Large intestine (tissue), 3 donors: ENCODE results near the gene CR1. TPM values are rescaled to one million over a fixed set of nuclear protein-coding genes. Genes with fewer than 3 reads are reported as not detected.
"Not testable (repeated sequence)": the region's sequence is repeated elsewhere in the genome, so short reads cannot be mapped to it uniquely, and the experiment has no call there.

Experiments
- DNase-seq, 2 donors: peaks; one replicate each; pipeline versions ENCODE4 v3.0.0 to v3.0.0-alpha.2; 2013
- H3K27ac ChIP-seq: one replicate; pipeline ENCODE4 v1.5.1; 2013; ENCODE audit warnings: low read length
- H3K27me3 ChIP-seq: 2 replicates; pipeline ENCODE4 v1.6.1; 2013; ENCODE audit warnings: low read length; ENCODE audit not compliant: control insufficient read depth, insufficient read depth
- H3K36me3 ChIP-seq: 2 replicates; pipeline ENCODE4 v1.6.1; 2013; ENCODE audit warnings: low read length; ENCODE audit not compliant: control insufficient read depth, insufficient read depth
- H3K4me1 ChIP-seq: one replicate; pipeline ENCODE4 v1.6.1; 2013; ENCODE audit warnings: low read length; ENCODE audit not compliant: control insufficient read depth, insufficient read depth
- H3K4me3 ChIP-seq: one replicate; pipeline ENCODE4 v1.5.1; 2013; ENCODE audit warnings: low read length
- H3K9me3 ChIP-seq: one replicate; pipeline ENCODE4 v1.6.1; 2013; ENCODE audit warnings: mild to moderate bottlenecking, low read depth, low read length, moderate library complexity; ENCODE audit not compliant: control insufficient read depth
- WGBS: methylation state at CpG from one replicate; pipeline ENCODE4 v1.1.5; 2013; ENCODE audit warnings: low lambda C conversion rate; ENCODE audit not compliant: insufficient coverage; 5-methylcytosine and 5-hydroxymethylcytosine counted together
- polyA plus RNA-seq: library from polyadenylated mRNA; unstranded; fragments of 120-200 nt; gene quantifications from one replicate; pipeline ENCODE4 v1.2.1, GENCODE V29; 2013

CR1 gene
- polyA plus RNA-seq, 1 donor: 0.66 TPM

DNA sequence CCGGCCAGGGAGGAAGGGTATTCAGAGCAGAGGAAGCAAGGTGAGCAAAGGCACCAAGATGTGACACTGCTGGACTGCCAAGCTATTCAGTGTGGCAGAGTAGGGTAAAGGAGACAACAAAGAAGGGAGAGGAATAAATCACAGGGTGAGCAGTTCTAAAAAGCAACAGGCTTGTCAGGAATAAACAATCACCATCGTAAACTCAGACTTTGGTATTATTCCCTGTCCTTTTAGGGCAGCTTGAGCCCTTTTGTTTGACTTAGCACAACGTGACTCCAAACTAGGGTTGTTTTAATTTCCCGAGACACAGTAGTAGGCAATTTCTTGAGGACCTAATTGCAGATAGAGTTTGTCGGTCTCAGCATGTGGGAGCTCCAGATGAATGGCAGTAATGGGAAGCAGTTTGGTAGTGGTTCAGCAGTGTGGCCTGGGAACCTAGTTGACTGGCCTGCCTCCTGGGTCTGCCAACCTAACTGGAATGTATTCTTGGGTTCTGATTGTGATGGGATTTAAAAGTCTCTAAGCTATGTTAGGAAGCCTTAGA is 153.3 kb downstream of the CR1 start:
- Histone ChIP-seq H3K27me3 (peaks cover 12% of the 10 kb centered on the region), H3K4me1 (peaks cover 14% of the 10 kb centered on the region), H3K27ac (peak overlapping the region; percentile 10), H3K36me3 (no peaks in the 10 kb centered on the region), H3K4me3 (no peak overlapping the region), H3K9me3 (no peaks in the 10 kb centered on the region)
- peak in 1 of 2 donors; percentile 60 for DNase-seq
- 7% methylated on average over 2 of the region's 5 CpGs for WGBS

DNA sequence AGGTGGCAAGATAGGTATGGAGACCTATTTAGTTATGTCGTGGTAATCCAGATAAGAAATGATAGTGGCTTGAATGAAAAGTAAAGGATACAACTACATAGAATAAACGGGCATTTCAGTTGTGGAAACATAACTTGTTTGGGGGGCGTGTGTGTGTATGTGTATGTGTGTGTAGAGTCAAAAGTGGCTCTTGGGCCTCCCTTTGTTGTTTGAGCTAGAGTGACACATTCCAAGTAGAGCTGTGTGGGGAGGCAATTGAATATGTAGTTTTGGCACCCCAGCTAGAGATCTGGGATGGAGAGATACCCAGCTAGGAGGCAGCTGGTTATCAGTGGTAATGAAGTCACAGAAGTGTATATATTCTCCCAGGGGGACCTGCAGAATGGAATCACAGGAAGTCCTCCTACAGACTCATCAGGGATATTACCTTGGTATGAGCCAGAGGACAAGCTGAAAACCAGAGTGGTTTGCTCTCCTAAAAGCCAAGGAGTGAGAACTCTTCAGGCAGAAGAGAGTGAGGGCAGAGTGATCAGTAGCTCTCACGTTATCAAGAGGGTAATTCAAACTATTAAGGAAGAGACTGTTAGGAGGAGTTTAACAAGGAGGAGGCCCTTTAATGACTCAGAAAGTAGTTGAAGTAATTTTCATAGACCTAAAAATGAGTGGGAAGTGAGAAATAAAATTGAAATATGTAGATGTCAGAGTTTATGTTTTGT is 154.1 kb downstream of the CR1 start:
- Histone ChIP-seq H3K4me1 (peaks cover 11% of the 10 kb centered on the region), H3K4me3 (no peak overlapping the region), H3K27ac (no peak overlapping the region), H3K9me3 (no peaks in the 10 kb centered on the region), H3K27me3 (peaks cover 9% of the 10 kb centered on the region), H3K36me3 (no peaks in the 10 kb centered on the region)
- WGBS: 60% methylated on average over 3 of the region's 4 CpGs
- DNase-seq: no peak

DNA sequence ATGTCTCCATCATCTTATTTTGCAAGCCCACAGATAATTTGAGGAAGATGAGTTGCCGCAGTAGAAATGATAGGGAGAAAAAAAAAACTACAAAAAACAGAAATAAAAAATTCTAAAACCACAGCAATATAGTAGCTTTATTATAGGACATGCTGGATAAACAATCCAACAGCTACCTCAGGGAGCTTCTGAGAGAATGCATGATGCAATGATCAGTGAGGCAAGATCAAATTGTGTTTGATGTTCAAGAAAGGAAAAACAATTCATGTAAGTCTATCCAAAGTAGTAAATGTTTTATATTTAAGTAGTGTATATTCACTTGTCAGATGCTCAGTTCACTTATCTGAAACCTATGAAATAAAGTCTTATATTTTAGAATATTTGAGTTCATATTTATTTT is 155.6 kb downstream of the CR1 start:
- WGBS: 100% methylated on average over 1 of the region's 1 CpG
- Histone ChIP-seq H3K4me1 (peaks cover 11% of the 10 kb centered on the region), H3K9me3 (no peaks in the 10 kb centered on the region), H3K4me3 (no peak overlapping the region), H3K27me3 (no peaks in the 10 kb centered on the region), H3K36me3 (no peaks in the 10 kb centered on the region), H3K27ac (no peak overlapping the region)
- DNase-seq: no peak

DNA sequence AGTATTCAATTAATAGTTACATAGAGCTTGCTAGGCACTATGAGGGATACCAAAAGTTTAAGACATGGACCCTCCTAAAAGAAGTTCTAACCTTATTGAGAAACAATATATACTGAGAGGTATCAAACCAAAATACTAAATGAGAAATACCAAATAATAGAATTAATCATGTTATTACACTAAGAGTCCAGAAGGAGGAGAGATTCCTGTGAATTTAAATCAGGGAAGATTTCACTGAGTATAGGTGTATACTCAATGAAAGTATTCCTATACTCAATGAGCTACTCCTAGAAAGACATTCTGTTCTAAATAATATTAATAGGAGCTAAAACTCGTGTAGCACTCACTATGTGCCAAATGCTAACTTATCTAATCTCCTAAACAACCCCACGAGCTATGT is 158.4 kb downstream of the CR1 start:
- DNase-seq: no peak
- Histone ChIP-seq H3K9me3 (no peaks in the 10 kb centered on the region), H3K27ac (no peak overlapping the region), H3K36me3 (no peaks in the 10 kb centered on the region), H3K4me3 (no peak overlapping the region), H3K4me1 (peaks cover 4% of the 10 kb centered on the region), H3K27me3 (no peaks in the 10 kb centered on the region)
- no CpG with 5 or more reads among the region's 2 CpGs for WGBS

DNA sequence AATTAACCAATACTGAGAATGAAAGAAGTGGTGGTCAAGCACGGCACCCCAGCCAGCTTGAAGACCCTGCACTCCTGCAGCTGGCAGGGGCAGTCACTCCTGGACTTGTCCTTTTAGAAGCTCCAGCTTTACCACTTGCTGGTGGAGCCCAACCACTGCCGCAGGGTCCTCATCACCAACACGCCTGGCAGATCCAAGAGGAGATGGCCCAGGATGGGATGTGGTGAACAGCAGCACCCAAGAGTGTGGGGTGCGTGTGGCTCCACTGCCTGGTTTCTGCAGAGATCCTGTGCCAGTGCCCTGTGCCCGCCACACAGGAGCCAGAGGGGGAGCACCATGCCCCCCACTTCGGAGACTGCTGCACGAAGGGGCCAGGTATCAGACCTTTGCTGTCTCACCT is 162.5 kb downstream of the CR1 start:
- Histone ChIP-seq H3K9me3 (no peaks in the 10 kb centered on the region), H3K4me3 (no peak overlapping the region), H3K27me3 (no peaks in the 10 kb centered on the region), H3K36me3 (no peaks in the 10 kb centered on the region), H3K27ac (no peak overlapping the region), H3K4me1 (no peaks in the 10 kb centered on the region)
- no peak for DNase-seq
- no CpG with 5 or more reads among the region's 7 CpGs for WGBS

DNA sequence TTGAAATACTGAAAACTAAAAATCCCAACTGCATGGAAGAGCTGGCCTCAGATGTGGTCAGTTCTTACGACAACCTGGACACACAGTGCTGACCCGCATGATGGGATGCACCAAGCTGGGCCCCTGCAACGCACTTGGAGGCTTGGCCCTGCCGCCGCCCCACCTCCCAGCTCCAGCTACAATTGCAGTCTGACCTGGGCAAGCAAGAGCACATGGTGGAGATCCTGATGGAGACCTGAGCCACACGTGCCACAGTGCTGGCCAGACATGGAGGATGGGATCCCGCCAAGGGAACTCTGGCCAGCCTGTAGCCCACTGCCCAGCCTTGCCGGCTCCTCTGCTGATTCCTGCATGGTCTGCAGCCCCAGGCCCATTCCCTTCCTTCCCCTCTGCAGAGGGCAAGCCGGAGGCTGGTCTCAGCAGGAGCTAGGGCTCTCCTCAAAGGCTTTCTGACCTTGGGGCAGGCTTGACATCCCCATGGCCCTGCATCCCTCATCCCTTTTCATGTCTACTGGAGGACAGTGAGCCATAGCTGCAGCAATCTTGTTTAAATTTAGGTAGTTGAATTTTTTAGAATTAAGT is 163.0 kb downstream of the CR1 start:
- Histone ChIP-seq H3K9me3 (no peaks in the 10 kb centered on the region), H3K4me3 (no peak overlapping the region), H3K27me3 (no peaks in the 10 kb centered on the region), H3K36me3 (no peaks in the 10 kb centered on the region), H3K27ac (no peak overlapping the region), H3K4me1 (no peaks in the 10 kb centered on the region)
- no peak for DNase-seq
- no CpG with 5 or more reads among the region's 9 CpGs for WGBS

DNA sequence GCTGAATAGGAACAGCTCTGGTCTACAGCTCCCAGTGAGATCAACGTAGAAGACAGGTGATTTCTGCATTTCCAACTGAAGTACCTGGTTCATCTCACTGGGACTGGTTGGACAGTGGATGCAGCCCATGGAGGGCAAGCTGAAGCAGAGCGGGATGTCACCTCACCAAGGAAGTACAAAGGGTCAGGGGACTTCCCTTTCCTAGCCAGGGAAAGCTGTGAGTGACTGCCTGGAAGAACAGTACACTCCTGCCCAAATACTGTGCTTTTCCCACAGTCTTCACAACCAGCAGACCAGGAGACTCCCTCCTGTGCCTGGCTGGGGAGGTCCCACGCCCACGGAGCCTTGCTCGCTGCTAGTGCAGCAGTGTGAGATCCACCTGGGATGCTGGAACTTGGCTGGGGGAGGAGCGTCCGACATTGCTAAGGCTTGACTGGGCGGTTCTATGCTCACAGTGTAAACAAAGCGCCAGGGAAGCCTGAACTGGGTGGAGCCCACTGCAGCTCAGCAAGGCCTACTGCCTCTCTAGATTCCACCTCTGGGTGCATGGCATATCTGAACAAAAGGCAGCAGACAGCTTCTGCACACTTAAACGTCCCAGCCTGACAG is 163.7 kb downstream of the CR1 start:
- no peak overlapping the region for H3K27ac ChIP-seq
- DNase-seq: no peak
- H3K4me3 ChIP-seq: no peak overlapping the region
- H3K36me3 ChIP-seq: no peaks in the 10 kb centered on the region
- no CpG with 5 or more reads among the region's 10 CpGs for WGBS
- H3K9me3 ChIP-seq: no peaks in the 10 kb centered on the region
- no peaks in the 10 kb centered on the region for H3K27me3 ChIP-seq
- H3K4me1 ChIP-seq: no peaks in the 10 kb centered on the region

DNA sequence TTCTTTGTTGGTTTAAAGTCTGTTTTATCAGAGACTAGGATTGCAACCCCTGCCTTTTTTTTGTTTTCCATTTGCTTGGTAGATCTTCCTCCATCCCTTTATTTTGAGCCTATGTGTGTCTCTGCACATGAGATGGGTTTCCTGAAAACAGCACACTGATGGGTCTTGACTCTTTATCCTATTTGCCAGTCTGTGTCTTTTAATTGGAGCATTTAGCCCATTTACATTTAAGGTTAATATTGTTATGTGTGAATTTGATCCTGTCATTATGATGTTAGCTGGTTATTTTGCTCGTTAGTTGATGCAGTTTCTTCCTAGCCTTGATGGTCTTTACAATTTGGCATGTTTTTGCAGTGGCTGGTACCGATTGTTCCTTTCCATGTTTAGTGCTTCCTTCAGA is 165.5 kb downstream of the CR1 start:
- H3K4me3 ChIP-seq, H3K4me1 ChIP-seq, H3K9me3 ChIP-seq, DNase-seq, H3K36me3 ChIP-seq, H3K27ac ChIP-seq, H3K27me3 ChIP-seq: not testable (repeated sequence)
- WGBS: no CpG with 5 or more reads among the region's 2 CpGs

DNA sequence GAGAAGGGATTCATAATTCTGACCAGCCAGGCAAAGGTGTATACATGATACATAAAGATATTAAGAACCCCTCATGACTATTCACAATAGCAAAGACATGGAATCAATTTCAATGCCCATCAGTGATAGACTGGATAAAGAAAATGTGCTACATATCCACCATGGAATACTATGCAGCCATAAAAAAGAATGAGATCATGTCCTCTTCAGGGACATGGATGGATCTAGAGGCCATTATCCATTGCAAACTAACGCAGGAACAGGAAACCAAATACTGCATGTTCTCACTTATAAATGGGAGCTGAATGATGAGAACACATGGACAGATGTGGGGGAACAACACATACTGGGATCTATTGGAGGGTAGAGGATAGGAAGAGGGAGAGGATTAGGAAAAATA is 170.4 kb downstream of the CR1 start:
- H3K27ac ChIP-seq: no peak overlapping the region
- DNase-seq: no peak
- H3K4me3 ChIP-seq: no peak overlapping the region
- H3K27me3 ChIP-seq: peaks cover 43% of the 10 kb centered on the region
- H3K4me1 ChIP-seq: no peaks in the 10 kb centered on the region
- H3K9me3 ChIP-seq: no peaks in the 10 kb centered on the region
- whole genome bisulfite sequencing: no CpG with 5 or more reads among the region's 1 CpG
- no peaks in the 10 kb centered on the region for H3K36me3 ChIP-seq

DNA sequence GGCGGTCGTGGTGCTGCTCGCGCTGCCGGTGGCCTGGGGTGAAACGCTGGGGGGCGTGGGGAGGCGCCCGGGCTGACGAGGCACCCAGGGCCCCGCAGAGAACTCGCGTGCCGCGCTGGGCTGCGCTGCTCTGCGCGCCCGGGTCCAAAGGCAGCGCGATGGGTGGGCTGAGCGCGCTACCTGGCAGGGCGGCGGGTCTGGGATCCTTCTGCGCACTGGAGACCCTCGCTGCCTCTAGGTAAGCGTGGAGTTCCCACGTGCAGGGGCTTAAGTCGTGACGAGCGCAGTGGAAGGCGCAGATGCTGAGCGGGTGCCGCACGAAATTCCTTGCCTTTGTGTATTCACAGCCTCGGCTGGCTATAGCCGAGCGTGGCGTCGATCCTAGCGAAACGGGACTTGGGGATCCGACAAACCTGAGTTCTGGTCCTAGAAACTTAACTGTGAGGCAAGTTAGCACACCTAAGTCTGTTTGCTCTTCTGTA is 173.6 kb downstream of the CR1 start:
- no peak overlapping the region for H3K27ac ChIP-seq
- H3K4me3 ChIP-seq: no peak overlapping the region
- no peaks in the 10 kb centered on the region for H3K9me3 ChIP-seq
- no peaks in the 10 kb centered on the region for H3K4me1 ChIP-seq
- H3K27me3 ChIP-seq: peaks cover 50% of the 10 kb centered on the region
- DNase-seq: no peak
- WGBS: no CpG with 5 or more reads among the region's 44 CpGs
- H3K36me3 ChIP-seq: no peaks in the 10 kb centered on the region
